WTC11 (cell line): ENCODE measurements around the gene SSBP2. TPM values are rescaled to one million over a fixed set of nuclear protein-coding genes. Genes with fewer than 3 reads are reported as not detected.

Experiments used
- ATAC-seq: fragments of 200-7000 bp; cut with Tn5 transposase; 2 replicates; pipeline ENCODE4 v1.10.0; 2021; ENCODE audit warnings: mild to moderate bottlenecking, moderate library complexity
- CTCF ChIA-PET: fragments of 300-600 bp; sonication (Branson Sonifier 250); formaldehyde crosslinking; loops from one replicate; lab custom pipeline; 2021; ENCODE audit warnings: antibody characterized with exemption; lab: Charles Lee
- POLR2A ChIA-PET: fragments of 350-600 bp; sonication (Branson Sonifier 250); formaldehyde crosslinking; loops from one replicate; lab custom pipeline; 2021; ENCODE audit warnings: antibody characterized with exemption; lab: Charles Lee
- DNase-seq: peaks from one replicate; pipeline ENCODE4 v3.0.0; 2021; ENCODE audit warnings: low spot score
- H3K27ac Mint-ChIP-seq: 2 replicates; pipeline ENCODE4 v1.8.0; 2021; ENCODE audit warnings: mixed read lengths
- H3K27me3 Mint-ChIP-seq: 2 replicates; pipeline ENCODE4 v1.8.0; 2021; ENCODE audit warnings: low read depth, mild to moderate bottlenecking, moderate library complexity, mixed read lengths
- H3K36me3 Mint-ChIP-seq: 2 replicates; pipeline ENCODE4 v1.8.0; 2021; ENCODE audit warnings: mixed read lengths
- H3K4me1 Mint-ChIP-seq: 2 replicates; pipeline ENCODE4 v1.8.0; 2022; ENCODE audit warnings: mixed read lengths
- H3K4me3 Mint-ChIP-seq: 2 replicates; pipeline ENCODE4 v1.8.0; 2021; ENCODE audit warnings: mild to moderate bottlenecking, moderate library complexity, mixed read lengths
- H3K9me3 Mint-ChIP-seq: 2 replicates; pipeline ENCODE4 v1.8.0; 2021; ENCODE audit warnings: mixed read lengths
- ATF2 ChIP-seq: sonication (generic); formaldehyde crosslinking; IDR thresholded peaks from 2 replicates; pipeline ENCODE4 v1.8.1; 2022; ENCODE audit warnings: low read depth, missing genetic modification reagents, borderline replicate concordance
- ATF3 ChIP-seq: sonication (generic); formaldehyde crosslinking; conservative IDR thresholded peaks from 2 replicates; pipeline ENCODE4 v1.8.1; 2022; ENCODE audit warnings: mild to moderate bottlenecking, missing genetic modification reagents
- ATF6 ChIP-seq: sonication (generic); formaldehyde crosslinking; IDR thresholded peaks from 2 replicates; pipeline ENCODE4 v1.8.1; 2023; ENCODE audit warnings: mild to moderate bottlenecking, missing genetic modification reagents
- ERG ChIP-seq: fragments of 250-450 bp; sonication (Bioruptor Pico); IDR thresholded peaks from 2 replicates; pipeline ENCODE4 v1.8.0; 2021; ENCODE audit warnings: mild to moderate bottlenecking
- FOXJ3 ChIP-seq: sonication (generic); formaldehyde crosslinking; IDR thresholded peaks from 2 replicates; pipeline ENCODE4 v1.9.0; 2021; ENCODE audit warnings: missing genetic modification reagents, mild to moderate bottlenecking, borderline replicate concordance
- FOXP4 ChIP-seq: sonication (generic); formaldehyde crosslinking; IDR thresholded peaks from 2 replicates; pipeline ENCODE4 v1.8.0; 2022; ENCODE audit warnings: mild to moderate bottlenecking, missing genetic modification reagents
- GABPB1 ChIP-seq: sonication (generic); formaldehyde crosslinking; IDR thresholded peaks from 2 replicates; pipeline ENCODE4 v1.8.1; 2023; ENCODE audit warnings: mild to moderate bottlenecking, missing genetic modification reagents
- NFATC4 ChIP-seq: fragments of 250-450 bp; sonication (Bioruptor Pico); IDR thresholded peaks from 2 replicates; pipeline ENCODE4 v1.9.0; 2021; ENCODE audit warnings: mild to moderate bottlenecking
- PREB ChIP-seq: sonication (generic); formaldehyde crosslinking; IDR thresholded peaks from 2 replicates; pipeline ENCODE4 v1.8.1; 2022; ENCODE audit warnings: mild to moderate bottlenecking, missing genetic modification reagents, moderate library complexity, borderline replicate concordance
- RELA ChIP-seq: sonication (generic); formaldehyde crosslinking; IDR thresholded peaks from 2 replicates; pipeline ENCODE4 v1.8.1; 2022; ENCODE audit warnings: missing genetic modification reagents, mild to moderate bottlenecking, borderline replicate concordance
- TEAD4 ChIP-seq: sonication (generic); formaldehyde crosslinking; IDR thresholded peaks from 2 replicates; pipeline ENCODE4 v1.8.0; 2022; ENCODE audit warnings: mild to moderate bottlenecking, missing genetic modification reagents
- TP53 ChIP-seq: sonication (generic); formaldehyde crosslinking; IDR thresholded peaks from 2 replicates; pipeline ENCODE4 v1.8.1; 2023; ENCODE audit warnings: mild to moderate bottlenecking, missing genetic modification reagents
- ZBTB43 ChIP-seq: sonication (generic); formaldehyde crosslinking; IDR thresholded peaks from 2 replicates; pipeline ENCODE4 v1.8.1; 2023; ENCODE audit warnings: mild to moderate bottlenecking, missing genetic modification reagents
- ZNF281 ChIP-seq: sonication (generic); formaldehyde crosslinking; IDR thresholded peaks from 2 replicates; pipeline ENCODE4 v1.8.0; 2023; ENCODE audit warnings: mild to moderate bottlenecking, missing genetic modification reagents
- ZNF532 ChIP-seq: fragments of 250-450 bp; sonication (Bioruptor Pico); IDR thresholded peaks from 2 replicates; pipeline ENCODE4 v1.9.0; 2021; ENCODE audit warnings: mild to moderate bottlenecking, borderline replicate concordance
- total RNA-seq: library from RNA; stranded (reverse); gene quantifications from 3 replicates; pipeline ENCODE4 v1.2.3, GENCODE V29; 2021

The SSBP2 gene
- total RNA-seq, 1 experiment from 2014 or later = 24.9 TPM

- Mint-ChIP-seq H3K36me3 (peaks cover 14% of the 10 kb centered on the region), H3K27ac (no peak overlapping the region), H3K27me3 (no peaks in the 10 kb centered on the region), H3K4me3 (no peak overlapping the region), H3K9me3 (peaks cover 19% of the 10 kb centered on the region), H3K4me1 (peaks cover 9% of the 10 kb centered on the region)
- ChIA-PET CTCF (no interaction called here), POLR2A (no interaction called here)
- TF ChIP-seq GABPB1 (CRISPR knock-in tag) (no peak), TP53 (CRISPR knock-in tag) (no peak), ZBTB43 (CRISPR knock-in tag) (no peak), ZNF281 (no peak), FOXJ3 (CRISPR knock-in tag) (no peak), PREB (CRISPR knock-in tag) (no peak), ATF2 (CRISPR knock-in tag) (no peak), ATF6 (no peak)
- DNase-seq (no peak), ATAC-seq (no peak)
Observed at GRCh38 chr5:81696418-81697397, 54.2 kb downstream of the SSBP2 start.

GRCh38 chr5:81694726-81695125, 56.2 kb downstream of the SSBP2 start:
- peaks cover 9% of the 10 kb centered on the region for H3K4me1 Mint-ChIP-seq
- no peaks in the 10 kb centered on the region for H3K27me3 Mint-ChIP-seq
- CTCF ChIA-PET = no interaction called here
- H3K4me3 Mint-ChIP-seq = no peak overlapping the region
- 0 out of 2 replicates have a peak, but pooled peaks cover 2% of the 10 kb centered on the region for H3K36me3 Mint-ChIP-seq
- POLR2A ChIA-PET = no interaction called here
- ATAC-seq (no peak), DNase-seq (no peak)
- H3K27ac Mint-ChIP-seq = no peak overlapping the region
- H3K9me3 Mint-ChIP-seq = peaks cover 13% of the 10 kb centered on the region
- no peak for TF ChIP-seq RELA (CRISPR knock-in tag)
- no peak for TF ChIP-seq TP53 (CRISPR knock-in tag)
- no peak for TF ChIP-seq FOXP4 (CRISPR knock-in tag)
- no peak for TF ChIP-seq ATF3 (CRISPR knock-in tag)
- TF ChIP-seq NFATC4 (CRISPR knock-in tag) = no peak
- TF ChIP-seq TEAD4 (CRISPR knock-in tag) = no peak
- no peak for TF ChIP-seq ERG (CRISPR knock-in tag)
- TF ChIP-seq ZNF532 (CRISPR knock-in tag) = no peak
